Measurements from ENCODE around the gene MARK4.
"Not testable (repeated sequence)": the region's sequence is repeated elsewhere in the genome, so short reads cannot be mapped to it uniquely, and the experiment has no call there.

MARK4 gene

GRCh38 chr19:45250832-45251451 lies at the start of gene MARK4:
MARK4 (plus strand) TSS chr19:45251271; CDS start chr19:45251589, 318 bp downstream.
- DNase-seq = peak; percentile 51

GRCh38 chr19:45202637-45203036 lies 48.4 kb upstream of the MARK4 start:
- DNase-seq = no peak

GRCh38 chr19:45205810-45206209 lies 45.3 kb upstream of the MARK4 start:
- DNase-seq = no peak

GRCh38 chr19:45206328-45206727 lies 44.7 kb upstream of the MARK4 start:
- no peak for DNase-seq

GRCh38 chr19:45211751-45212381 lies 39.2 kb upstream of the MARK4 start:
- no peak for DNase-seq

GRCh38 chr19:45213031-45213430 lies 38.0 kb upstream of the MARK4 start:
- no peak for DNase-seq

- DNase-seq = no peak
Observed at GRCh38 chr19:45215391-45216191, 35.5 kb upstream of the MARK4 start.

- no peak for DNase-seq
Observed at GRCh38 chr19:45216667-45217066, 34.4 kb upstream of the MARK4 start.

GRCh38 chr19:45217193-45217956 lies 33.7 kb upstream of the MARK4 start:
- DNase-seq = no peak

GRCh38 chr19:45217957-45218334 lies 33.1 kb upstream of the MARK4 start:
- DNase-seq = no peak

- no peak for DNase-seq
Observed at GRCh38 chr19:45218426-45218825, 32.6 kb upstream of the MARK4 start.

GRCh38 chr19:45218911-45219743 lies 31.9 kb upstream of the MARK4 start:
- no peak for DNase-seq

- no peak for DNase-seq
Observed at GRCh38 chr19:45222724-45223123, 28.3 kb upstream of the MARK4 start.

- no peak for DNase-seq
Observed at GRCh38 chr19:45223879-45224278, 27.2 kb upstream of the MARK4 start.

GRCh38 chr19:45224645-45225044 lies 26.4 kb upstream of the MARK4 start:
- no peak for DNase-seq

- not testable (repeated sequence) for DNase-seq
Observed at GRCh38 chr19:45229056-45229455, 22.0 kb upstream of the MARK4 start.

GRCh38 chr19:45231891-45232290 lies 19.2 kb upstream of the MARK4 start:
- no peak for DNase-seq

GRCh38 chr19:45234089-45234869 lies 16.8 kb upstream of the MARK4 start:
- DNase-seq = no peak

GRCh38 chr19:45235485-45235884 lies 15.6 kb upstream of the MARK4 start:
- DNase-seq = no peak

GRCh38 chr19:45238556-45238955 lies 12.5 kb upstream of the MARK4 start:
- DNase-seq = no peak

GRCh38 chr19:45243144-45243732 lies 7.8 kb upstream of the MARK4 start:
- no peak for DNase-seq

Data from activated CD4-positive, alpha-beta T cell treated with anti-CD3 and anti-CD28 coated beads, Interleukin-2, amount 50 U/mL, for 16 hours (primary cell).